NCI-H146 treated with DMSO at 0.1 percent for 48 hours (cell line): ENCODE measurements around the gene PEX26.
"Not testable (repeated sequence)": the region's sequence is repeated elsewhere in the genome, so short reads cannot be mapped to it uniquely, and the experiment has no call there.

Experiments
- DNase-seq: peaks from one replicate; lab custom pipeline; 2025; ENCODE audit not compliant: unreplicated experiment; lab: John Stamatoyannopoulos, UW

The PEX26 gene

DNA sequence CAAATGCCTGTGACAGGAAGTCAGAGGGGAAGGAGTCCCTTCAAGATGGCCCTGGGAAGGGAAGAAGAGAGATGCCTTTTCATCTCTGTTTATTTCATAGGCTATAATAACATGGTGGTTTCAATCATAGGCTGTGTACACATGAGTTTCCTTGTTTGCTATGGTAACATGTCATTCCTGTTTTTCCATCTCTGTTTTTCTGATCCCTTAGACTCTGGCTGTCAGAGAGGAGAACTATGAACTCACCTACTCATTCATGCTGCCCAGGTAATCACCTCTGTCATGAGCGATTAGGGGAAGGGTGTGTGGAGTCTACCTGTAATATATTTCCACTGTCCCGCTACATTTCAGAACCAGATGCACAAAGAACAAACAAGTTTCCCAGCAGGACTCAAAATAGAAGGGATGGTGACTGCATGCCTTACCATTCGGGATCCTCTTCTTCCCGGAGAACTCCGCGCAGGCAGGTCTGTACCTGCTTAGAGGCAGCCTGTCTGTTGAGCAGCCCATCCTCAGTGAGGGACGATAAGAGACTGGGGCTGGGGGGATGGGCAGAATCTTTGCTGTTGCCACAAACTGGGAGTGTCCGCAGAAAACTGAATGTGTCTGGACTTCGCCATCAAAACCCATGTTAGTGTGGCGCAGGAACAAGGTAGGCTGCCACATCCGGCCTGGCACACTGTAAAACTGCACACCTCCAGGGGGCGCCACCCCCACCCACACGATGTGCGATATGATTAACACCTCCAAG is 7.1 kb upstream of the PEX26 start:
- DNase-seq: no peak

DNA sequence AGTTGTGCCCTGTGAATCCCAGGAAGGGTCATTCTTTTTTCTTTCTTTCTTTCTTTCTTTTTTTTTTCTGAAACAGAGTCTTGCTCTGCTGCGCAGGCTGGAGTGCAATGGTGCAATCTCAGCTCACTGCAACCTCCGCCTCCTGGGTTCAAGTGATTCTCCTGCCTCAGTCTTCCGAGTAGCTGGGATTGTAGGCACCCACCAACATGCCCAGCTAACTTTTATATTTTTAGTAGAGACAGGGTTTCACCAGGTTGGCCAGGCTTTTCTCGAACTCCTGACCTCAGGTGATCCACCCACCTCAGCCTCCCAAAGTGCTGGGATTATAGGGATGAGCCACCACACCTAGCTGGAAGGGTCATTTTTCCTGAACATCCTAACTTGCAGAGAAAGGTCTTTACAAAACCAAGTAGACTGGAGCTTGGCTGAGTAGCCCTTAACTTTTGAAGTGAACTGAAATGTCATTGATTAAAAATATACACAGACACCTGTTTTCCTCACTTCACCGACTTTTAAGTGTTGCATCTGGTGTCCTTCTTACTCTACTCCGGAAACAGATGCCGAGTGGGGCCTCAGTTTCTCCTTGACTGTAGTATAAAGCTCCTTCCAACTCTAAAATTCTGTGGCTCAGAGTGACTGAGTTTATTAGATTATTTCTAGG is 6.4 kb upstream of the PEX26 start:
- DNase-seq: not testable (repeated sequence)

DNA sequence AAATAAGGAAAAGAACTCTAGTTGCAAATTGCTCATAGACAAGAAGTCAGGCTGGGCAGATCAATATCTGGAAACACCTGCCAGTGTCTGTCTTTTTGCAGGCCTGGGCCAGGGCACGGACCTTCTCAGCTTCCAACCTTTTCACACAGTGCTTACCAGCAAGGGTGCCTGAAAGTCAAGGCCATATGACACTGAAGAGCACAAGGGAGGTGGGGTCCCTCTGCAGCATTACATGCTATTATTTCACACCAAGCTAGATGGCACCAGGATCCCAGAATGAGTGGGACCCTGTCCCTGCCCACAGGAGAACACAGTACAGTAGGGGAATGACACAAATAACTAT is 5.9 kb upstream of the PEX26 start:
- no peak for DNase-seq

DNA sequence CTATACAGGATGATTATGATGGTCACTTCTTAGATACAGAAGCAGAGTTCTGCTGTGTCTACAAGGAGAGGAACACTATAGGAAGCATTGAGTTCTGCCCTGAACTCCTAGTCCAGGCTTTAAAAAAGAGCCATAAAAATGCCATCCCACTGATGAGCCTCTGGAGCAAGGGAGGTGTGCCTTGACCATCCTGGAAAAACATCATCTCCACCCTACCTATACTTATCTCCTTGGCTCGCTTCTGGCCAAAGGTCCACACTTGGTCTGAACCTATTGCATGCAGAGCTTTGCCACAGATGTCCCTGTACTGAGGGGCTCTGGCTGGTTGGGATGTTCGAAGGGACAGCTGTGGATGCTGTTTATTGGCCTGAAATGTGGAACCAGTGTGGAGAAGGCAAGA is 4.3 kb upstream of the PEX26 start:
- DNase-seq: no peak

DNA sequence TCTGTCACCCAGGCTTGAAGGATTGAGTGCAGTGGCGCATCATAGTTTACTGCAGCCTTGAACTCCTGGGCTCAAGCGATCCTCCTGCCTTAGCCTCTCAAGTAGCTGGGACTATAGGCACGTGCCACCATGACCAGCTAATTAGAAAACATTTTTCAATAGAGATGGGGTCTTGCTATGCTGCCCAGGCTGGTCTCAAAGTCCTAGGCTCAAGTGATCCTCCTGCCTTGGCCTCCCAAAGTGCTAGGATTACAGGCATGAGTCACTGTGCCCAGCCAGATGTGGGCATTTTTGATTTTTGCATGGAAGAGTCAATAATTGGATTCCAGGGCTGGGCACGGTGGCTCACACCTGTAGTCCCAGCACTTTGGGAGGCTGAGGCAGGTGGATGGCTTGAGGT is 3.9 kb upstream of the PEX26 start:
- DNase-seq: not testable (repeated sequence)

DNA sequence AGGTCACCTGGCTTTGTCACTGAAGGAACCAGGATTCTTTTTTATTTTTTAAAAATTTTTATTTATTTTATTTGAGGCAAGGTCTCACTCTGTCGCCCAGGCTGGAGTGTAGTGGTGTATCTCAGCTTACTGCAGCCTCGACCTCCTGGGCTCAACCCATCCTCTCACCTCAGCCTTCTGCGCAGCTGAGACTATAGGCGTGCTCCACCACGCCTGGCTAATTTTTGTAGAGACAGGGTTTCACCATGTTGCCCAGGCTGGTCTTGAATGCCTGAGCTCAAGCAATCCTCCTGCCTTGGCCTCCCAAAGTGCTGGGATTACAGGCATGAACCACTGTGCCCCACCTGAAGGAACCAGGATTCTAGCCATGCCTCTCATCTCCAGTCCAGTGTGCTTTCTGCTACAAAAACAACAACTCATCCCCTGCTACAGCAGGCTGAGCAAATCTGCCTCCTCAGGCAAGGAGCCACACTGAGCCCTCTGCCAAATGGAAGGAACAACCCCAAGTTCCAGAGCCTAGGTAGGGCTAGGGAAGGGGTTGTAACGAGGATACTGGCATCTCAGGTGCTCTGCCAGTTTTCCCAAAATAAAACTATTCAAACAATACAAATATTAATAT is 2.6 kb upstream of the PEX26 start:
- DNase-seq: no peak

DNA sequence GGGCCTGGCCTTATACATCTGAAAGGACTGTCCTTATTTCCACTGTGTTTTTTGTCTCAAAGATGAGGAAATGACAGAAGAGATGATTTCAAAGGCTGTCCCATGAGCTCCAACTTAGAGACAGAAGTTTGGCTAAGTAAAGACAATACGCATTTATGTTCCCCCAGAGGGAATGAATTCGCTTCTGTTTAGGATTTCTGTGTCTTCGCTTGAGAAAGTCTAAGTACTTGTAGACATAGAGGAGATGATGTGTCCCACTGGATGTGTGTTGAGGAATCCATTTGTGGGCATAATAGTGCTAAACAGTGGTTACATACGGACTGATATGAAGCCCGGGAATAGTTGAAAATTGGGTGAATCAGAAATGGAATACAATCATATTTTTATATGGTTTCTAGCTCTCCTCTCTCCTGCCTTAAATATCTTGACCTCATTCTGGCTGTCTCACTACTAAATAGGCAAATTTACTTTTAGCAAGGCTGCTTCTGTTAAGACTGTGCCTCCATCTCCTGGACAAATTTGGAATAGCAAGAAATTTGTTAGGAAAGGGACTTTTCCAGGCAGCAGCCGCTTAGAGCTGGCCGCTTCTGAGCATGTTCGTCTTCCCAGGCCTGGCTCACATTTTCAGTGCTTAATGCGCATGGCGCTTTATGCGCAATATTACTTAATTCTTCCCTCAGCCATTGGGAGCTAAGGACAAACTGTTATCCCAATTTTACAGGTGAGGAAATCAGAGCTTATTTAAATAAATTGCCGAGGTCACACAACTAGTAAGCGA is 1.9 kb upstream of the PEX26 start:
- peak; percentile 26 for DNase-seq

DNA sequence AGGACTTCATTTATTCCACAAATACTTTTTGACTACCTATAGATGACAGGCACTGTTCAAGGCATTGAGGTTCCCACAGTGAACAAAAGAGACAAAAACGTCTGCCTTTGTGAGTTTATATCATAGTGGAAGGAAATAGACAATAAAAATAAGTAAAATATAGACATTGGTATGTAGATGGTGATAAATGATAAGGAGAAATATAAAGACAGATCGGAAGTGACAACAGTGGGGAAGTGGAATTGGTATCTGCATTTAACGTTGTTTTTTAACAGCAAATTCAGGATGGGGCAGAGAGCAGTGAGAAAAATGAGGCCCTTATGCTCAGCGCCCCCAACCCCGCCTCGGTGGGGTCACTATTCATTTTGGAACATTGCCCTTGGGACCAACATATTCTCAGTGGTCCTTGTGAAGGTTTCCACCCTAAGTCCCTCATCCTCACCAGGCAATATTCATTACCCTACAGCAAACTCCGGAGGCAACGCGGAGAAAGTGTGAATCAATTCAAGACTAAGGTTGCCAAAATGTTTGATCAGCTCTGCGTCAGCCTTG is 627 bp upstream of the PEX26 start:
- DNase-seq: no peak

DNA sequence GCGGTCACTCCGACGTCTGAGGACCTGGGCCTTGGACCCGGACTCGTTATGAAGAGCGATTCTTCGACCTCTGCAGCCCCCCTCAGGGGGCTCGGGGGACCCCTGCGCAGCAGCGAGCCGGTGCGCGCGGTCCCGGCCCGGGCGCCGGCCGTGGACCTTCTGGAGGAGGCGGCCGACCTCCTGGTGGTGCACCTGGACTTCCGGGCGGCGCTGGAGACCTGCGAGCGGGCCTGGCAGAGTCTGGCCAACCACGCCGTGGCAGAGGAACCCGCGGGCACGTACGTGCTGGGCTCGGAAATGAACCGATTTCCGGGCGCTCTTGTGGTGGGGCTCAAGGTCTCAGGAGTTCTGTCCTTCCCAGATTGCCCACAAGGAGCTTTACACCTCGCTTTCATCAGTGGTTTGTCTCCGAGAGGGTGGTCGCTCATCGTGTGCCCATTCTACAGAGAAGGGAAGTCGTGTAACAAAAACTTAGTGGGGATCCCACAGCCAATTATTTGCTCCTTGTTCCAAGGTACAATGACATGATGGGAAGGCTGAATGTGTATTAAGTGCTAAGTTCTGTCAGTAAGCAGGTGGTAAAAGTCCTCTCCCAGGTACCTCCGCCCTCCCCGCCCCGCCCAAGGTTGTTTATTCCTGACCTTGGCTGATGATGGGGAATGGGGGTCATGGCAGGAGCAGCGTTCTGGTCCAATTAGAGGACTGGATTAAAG is 695 bp downstream of the PEX26 start:
- DNase-seq: no peak

DNA sequence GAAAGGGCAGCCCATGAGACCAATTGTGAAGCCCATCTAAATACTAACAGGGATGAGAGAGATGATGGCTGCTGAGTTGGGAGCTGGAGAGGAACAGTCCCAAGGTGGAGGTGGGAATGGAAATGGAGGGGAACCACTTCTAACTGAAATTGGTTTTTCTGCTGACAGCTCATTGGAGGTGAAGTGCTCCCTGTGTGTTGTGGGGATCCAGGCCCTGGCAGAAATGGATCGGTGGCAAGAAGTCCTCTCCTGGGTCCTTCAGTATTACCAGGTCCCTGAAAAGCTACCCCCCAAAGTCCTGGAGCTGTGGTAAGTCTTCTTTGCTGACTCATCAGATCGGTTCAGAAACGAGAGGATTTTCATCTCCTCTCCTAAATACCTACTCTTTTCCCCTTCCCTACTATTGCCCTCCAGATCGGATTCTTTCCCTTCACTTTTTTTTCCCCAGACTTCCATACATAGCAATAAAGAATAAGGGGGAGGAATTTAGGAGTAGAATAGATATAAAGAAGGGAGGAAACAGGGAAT is 2.0 kb downstream of the PEX26 start:
- DNase-seq: no peak

DNA sequence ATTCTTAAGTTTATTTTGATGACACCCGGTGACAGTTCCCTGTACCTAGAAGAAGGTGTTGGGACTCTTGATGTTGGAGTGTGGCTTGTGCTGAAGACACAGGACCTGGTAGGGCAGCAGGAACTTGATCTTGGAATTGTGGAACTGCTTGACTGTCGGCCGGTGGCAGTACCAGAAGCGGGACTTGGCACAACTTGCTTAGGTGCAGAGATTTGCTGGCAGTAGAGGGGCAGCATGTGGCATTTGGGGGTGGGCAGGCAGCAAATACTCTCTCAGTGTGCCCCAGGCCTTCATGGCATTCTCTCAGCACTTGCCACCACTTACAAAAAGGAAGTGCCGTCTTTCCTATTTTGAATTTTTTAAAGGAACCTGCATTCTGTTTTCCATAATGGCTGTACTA is 3.6 kb downstream of the PEX26 start:
- no peak for DNase-seq

DNA sequence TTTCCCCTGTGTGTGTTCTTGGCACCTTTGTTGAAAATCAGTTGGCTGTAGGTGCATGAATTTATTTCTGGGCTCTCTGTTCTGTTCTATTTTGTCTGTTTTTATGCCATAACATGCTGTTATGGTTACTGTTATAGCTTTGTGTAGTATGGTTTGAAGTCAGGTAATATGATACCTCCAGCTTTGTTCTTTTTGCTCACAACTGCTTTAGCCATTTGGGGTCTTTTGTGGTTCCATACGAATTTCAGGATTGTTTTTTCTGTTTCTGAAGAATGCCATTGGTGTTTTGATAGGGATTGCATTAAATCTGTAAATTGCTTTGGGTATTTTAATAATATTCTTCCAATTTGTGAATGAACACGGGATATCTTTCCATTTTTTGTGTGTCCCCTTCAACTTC is 4.7 kb downstream of the PEX26 start:
- no peak for DNase-seq

DNA sequence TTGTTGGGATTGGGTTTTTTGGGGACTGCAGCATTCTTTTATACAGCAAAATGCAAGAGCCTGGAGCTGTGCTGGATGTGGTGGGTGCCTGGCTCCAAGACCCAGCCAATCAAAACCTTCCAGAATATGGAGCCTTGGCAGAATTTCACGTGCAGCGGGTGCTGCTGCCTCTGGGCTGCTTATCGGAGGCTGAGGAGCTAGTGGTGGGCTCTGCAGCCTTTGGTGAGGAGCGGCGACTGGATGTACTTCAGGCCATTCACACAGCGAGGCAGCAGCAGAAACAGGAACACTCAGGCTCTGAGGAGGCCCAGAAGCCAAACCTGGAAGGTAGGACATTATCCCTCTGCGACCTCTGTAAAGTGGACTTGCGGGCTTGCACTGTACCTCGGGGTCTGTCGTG is 5.6 kb downstream of the PEX26 start:
- DNase-seq: no peak

DNA sequence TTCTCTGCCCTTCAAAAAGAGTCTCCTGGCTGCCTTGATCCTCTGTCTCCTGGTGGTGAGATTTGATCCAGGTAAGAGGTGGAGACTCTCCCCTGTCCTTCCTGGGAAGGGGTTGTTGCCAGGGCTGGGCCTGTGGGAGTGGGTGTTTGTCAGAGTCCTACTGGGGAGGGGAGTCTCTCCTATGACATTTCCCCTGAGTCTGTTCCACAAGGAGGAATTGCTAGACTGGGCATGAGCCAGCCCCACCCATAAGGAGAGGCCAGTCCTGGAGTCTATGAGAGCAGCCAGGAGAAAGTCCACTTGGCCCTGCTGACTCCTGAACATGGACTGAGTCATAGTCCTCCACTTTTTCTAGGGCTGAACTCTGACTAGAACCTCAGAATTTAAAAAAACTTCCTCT is 7.4 kb downstream of the PEX26 start:
- no peak for DNase-seq

DNA sequence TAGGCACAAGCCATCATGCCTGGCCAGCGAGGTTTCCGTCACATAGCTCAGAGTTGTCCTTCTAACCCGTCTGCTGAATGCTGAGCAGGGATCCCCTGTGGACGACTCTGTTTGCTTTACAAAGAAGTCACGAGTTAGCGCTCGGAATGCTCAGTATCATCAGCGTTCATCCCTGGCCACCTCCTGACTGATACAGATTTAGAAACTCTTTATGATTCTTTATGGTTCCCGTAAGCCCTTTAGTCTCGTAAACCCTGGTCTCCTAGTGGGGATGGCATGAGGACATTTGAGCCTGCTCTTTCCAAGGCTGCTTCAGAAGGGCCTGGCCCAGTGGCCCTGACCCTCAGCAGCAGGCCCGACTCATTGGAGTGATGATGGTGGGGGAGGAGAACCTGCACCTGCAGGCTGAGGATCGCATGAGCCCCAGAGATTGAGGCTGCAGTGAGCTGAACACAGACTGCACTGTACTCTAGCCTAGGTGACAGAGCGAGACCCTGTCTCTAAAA is 9.6 kb downstream of the PEX26 start:
- DNase-seq: no peak

DNA sequence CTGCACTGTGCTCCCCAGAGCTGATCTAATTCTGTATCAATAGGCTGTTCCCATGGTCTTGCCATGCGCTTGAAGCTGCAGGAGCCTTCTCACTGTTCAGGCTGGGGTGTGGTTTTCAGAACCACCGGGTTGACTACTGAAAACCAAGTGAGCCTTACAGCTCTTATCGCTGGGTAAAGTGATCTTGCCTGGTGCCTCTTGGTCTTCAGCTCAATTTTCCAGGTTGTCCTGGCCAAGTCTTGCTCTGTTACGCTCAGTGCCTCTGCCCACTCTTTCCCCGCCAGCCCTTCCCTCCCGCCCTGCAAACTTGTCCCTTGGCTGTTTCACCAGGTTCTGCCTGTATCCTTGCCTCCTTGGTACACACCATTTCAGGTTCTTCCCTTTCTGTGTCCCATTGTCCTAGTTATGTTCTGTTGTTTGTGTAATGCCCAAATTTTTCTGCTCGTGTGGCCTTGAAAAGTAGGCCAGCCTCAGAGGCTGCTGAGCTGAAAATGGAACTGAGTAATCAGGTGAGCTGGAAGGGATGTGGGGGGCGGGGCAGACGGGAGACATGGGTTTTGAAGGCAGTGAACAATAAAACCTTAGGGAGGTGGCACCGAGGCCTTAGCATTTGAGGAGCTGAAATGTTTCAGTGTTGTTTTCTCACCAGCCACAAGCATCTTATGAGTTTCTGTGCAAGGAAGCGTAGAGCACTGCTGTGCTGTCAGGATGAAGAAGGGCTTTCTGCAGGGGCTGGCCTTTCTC is 11.2 kb downstream of the PEX26 start:
- no peak for DNase-seq

DNA sequence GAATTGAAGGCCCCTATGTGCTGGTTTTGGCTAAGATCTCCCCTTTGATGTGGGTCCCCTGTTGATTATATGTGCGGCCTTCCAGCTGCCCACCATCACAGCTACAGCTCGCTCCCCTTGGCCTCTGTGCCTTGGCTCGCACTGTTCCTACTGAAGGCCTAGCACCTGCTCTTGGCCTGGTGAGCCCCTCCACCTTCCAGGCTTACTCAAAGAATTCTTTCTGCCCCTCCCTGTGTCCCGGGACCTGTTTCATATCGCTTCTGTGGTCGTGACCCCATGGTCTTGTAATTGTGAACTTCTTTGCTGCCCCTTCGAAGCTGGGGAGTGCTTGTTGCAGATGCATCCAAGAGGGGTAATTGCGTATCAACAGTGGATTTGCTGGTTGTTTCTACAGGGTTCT is 12.5 kb downstream of the PEX26 start:
- no peak for DNase-seq

DNA sequence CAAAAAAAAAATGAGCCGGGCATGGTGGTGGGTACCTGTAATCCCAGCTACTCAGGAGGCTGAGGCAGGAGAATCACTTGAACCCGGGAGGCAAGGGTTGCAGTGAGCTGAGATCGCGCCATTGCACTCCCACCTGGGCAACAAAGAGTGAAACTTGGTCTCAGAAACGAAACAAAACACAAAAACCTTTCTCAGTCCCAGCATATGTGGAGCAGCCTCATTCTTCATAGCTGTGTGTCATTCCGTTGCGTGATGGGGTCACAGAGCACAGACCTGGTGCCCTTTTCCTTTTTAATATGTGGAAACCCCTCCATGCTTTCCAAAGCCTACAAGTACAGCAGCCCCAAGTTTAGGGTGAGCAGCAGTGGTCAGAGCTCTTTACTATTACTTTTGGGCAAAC is 13.7 kb downstream of the PEX26 start:
- no peak for DNase-seq

DNA sequence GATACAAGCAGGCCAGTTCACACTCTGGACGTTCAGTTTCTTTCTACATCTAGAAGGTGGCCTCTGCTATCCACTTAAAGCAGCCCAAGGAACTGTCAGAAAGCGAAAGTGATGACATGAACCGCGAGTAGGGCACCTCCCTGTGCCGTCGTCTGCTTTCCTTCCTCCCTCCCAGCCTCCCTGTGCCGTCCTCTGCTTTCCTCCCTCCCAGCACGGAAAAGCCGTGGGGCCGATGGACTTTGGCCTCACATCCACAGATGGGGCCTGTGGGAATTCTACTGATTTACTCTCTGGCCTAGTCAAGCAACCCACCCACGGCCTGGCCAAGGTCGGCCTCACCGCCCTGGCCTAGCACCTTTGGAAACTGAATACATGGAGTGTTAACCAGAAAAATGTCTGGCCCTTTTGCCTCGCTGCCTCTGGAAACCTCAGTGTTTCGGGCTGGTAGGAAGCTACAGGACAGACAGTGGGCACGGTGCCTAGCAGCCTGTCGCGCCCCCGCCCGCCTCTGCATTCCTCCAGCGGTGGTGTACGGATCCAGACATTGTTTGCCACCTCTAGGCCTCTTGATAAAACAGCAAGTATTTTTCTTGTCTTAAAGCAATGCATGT is 14.2 kb downstream of the PEX26 start:
- no peak for DNase-seq
